GM06990 (cell line): ENCODE results near the gene DIO1.
A peak's percentile ranks its signal among the peaks of the same experiment; 100 is the strongest.

Experiments used
- DNase-seq: peaks from one replicate; pipeline ENCODE4 v3.0.0-alpha.2; 2011; ENCODE audit not compliant: insufficient read length; ENCODE audit errors: extremely low read depth
- H3K27me3 ChIP-seq: replicated peaks from 2 replicates; pipeline ENCODE4 v1.6.0; 2011; ENCODE audit warnings: low read length; ENCODE audit not compliant: control insufficient read depth, insufficient read depth
- H3K36me3 ChIP-seq: 2 replicates; pipeline ENCODE4 v1.5.1; 2011; ENCODE audit warnings: low read length; ENCODE audit not compliant: control insufficient read depth, insufficient read depth
- H3K4me3 ChIP-seq: replicated peaks from 2 replicates; pipeline ENCODE4 v1.5.1; 2011; ENCODE audit warnings: low read depth, mild to moderate bottlenecking, control low read depth, low read length
- TF ChIP-seq, protein P1 (sequence below): IDR thresholded peaks from 2 replicates; pipeline ENCODE4 v1.5.1; 2011; ENCODE audit warnings: low read length, control low read depth, mild to moderate bottlenecking, inconsistent platforms; ENCODE audit not compliant: insufficient read depth, poor library complexity, severe bottlenecking

The DIO1 gene

DNA sequence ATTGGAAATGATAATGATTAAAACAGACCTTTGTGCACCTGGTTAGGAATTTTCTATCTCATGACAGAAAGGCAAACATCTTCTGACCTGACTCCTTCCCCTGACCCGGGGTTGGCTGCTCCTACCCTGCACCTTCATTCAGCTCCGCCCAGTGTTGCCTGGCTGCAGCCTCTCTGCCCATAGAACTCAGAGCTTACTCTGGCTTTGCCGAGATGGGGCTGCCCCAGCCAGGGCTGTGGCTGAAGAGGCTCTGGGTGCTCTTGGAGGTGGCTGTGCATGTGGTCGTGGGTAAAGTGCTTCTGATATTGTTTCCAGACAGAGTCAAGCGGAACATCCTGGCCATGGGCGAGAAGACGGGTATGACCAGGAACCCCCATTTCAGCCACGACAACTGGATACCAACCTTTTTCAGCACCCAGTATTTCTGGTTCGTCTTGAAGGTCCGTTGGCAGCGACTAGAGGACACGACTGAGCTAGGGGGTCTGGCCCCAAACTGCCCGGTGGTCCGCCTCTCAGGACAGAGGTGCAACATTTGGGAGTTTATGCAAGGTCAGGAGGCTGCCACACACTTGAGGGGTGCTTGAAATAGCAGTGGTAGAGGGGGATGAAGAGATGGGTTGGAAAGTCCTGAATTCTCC, at the start of gene DIO1:
Gene DIO1, plus strand, starts transcription at position 189 of the 638 bp plus-strand sequence. Its CDS starts 24 bp downstream, at position 213.
- no peak for DNase-seq
- no peak within 1 kb of the TSS for H3K4me3 ChIP-seq
- H3K27me3 ChIP-seq: no peaks in the 10 kb centered on the region
- H3K36me3 ChIP-seq: no peaks in the 10 kb centered on the region
- TF ChIP-seq, protein P1, sequence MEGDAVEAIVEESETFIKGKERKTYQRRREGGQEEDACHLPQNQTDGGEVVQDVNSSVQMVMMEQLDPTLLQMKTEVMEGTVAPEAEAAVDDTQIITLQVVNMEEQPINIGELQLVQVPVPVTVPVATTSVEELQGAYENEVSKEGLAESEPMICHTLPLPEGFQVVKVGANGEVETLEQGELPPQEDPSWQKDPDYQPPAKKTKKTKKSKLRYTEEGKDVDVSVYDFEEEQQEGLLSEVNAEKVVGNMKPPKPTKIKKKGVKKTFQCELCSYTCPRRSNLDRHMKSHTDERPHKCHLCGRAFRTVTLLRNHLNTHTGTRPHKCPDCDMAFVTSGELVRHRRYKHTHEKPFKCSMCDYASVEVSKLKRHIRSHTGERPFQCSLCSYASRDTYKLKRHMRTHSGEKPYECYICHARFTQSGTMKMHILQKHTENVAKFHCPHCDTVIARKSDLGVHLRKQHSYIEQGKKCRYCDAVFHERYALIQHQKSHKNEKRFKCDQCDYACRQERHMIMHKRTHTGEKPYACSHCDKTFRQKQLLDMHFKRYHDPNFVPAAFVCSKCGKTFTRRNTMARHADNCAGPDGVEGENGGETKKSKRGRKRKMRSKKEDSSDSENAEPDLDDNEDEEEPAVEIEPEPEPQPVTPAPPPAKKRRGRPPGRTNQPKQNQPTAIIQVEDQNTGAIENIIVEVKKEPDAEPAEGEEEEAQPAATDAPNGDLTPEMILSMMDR: no peak

DNA sequence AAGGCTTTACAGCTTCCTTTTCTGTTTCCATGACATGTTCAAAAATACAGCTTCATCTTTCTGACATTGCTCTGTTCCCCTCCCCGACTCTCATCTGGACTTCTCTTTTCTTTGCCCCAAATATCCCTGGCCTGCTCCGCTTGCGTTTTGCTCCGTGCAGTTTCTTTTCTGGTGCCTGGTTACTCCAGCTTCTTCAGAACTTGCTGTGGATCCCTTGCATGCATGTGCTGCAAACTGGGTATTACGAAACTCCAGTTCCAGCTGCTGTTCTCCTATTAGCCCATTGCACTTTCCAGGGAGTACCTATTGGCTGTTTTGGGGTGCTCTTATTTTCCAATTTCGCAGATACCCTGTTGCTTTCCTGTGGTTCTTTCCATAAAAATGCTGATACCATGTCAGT, 46.0 kb upstream of the DIO1 start:
- Histone ChIP-seq H3K27me3 (no peaks in the 10 kb centered on the region), H3K36me3 (no peaks in the 10 kb centered on the region; the same call in 1 of the 2 replicates), H3K4me3 (no peak overlapping the region)
- no peak for DNase-seq
- TF ChIP-seq, protein P1: no peak

DNA sequence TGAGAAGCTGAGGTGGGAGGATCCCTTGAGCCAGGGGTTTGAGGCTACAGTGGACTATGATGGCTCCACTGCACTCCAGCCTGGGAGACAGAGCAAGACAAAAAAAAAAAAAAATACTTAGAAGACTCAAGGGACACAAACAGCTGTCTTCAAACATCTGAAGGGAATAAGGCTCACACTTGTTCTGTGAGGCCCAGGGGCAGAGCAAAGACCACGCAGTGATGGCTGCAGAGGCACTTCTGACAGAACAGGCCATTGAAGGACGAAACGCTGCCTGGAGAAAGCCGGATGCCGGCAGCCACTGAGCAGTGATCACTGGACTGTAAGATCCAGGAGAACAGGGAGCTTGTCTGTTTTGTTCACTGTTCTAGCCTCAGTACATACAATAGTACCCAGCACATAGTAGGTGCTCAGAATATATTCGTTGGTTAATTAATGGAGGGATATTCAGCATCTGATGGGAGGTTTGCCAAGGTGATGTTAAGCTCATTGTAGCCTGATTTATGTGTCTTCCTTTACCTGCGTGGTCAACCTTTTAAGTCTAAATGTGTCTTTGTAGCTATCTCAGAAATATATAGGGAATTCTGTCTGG, 43.8 kb upstream of the DIO1 start:
- H3K27me3 ChIP-seq: no peaks in the 10 kb centered on the region
- TF ChIP-seq, protein P1: no peak
- H3K36me3 ChIP-seq: peaks cover 3% of the 10 kb centered on the region
- H3K4me3 ChIP-seq: no peak overlapping the region
- DNase-seq: no peak

DNA sequence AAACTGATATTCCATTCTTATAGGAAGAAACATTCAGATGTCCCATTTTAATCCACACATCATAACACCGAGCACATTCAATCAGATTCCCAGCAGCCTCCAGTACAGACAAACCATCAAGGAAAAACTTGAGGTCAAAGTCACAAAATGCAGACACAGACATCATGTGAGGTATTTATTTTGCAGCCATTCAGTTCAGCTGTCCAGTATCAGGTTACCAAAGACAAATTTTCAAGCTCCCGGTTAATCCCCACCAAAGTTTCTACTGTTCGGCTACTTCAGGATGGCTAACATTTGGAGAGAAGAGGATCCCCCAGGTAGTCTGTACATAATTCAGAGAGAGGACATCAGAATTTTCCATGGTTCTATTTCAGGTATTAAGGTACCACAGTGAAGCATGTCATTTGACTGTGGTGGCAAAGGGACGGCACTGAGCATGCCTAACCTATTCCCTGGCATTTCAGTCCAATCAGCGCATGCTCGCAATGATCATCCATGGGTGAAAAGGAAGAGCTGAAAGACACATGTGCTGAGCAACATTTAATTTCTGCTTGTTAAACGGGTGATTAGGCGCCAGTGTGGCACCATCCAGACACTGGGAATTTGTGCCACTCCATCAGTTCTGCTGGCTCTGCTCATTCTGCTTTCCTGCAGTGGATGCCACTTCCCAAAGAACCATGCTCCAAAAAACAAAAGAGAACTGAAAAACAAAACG, 42.3 kb upstream of the DIO1 start:
- H3K4me3 ChIP-seq: no peak overlapping the region
- no peak for DNase-seq
- peaks cover 6% of the 10 kb centered on the region for H3K36me3 ChIP-seq
- TF ChIP-seq, protein P1: no peak
- no peaks in the 10 kb centered on the region for H3K27me3 ChIP-seq

DNA sequence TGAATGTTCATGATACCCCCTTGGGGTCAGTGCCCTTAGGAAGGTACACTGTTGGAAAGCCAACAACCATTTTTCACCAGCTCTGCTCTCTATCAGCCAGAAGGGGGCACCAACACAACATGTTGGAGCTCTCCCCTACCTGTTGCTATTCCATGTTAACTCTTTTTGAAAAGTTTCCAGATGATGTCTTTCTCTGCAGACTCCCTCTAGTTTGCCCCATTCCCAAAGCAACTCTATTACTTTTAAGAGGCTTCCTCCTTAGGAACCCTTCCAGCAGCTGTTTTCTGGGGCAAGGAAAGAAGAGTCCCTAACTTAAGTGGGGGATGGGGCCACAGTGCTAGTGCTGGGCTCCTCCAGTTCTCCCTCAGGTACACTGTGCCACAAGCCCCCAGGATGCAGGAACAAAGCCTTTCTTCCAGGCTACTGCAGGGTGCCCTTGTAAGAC, 33.0 kb upstream of the DIO1 start:
- Histone ChIP-seq H3K4me3 (no peak overlapping the region), H3K36me3 (peaks cover 3% of the 10 kb centered on the region), H3K27me3 (no peaks in the 10 kb centered on the region)
- DNase-seq: no peak
- TF ChIP-seq, protein P1: peak; percentile 88
